ENCODE measurements around the gene SPRED2.

Gene SPRED2

GRCh38 chr2:65331336-65332025, 100.9 kb downstream of the SPRED2 start:
- no peak overlapping the region for H3K4me3 ChIP-seq (ENCODE audit: low read depth, low read length)
- POLR2A ChIA-PET, result no interaction called here

GRCh38 chr2:65329525-65329924, 102.9 kb downstream of the SPRED2 start:
- POLR2A ChIA-PET, result no interaction called here
- TF ChIP-seq CTCF (IDR thresholded peaks at IDR 0.05; ENCODE audit: insufficient read depth, low read length, missing control alignments), result no peak
- no peak overlapping the region for H3K4me3 ChIP-seq (ENCODE audit: low read depth, low read length)
- DNase-seq (ENCODE audit: low read depth, low spot score), result no peak
- CTCF ChIA-PET, result interaction anchor here (1.4 kb wide), 1 partner anchor 9 kb away, joined by 3 read pairs; no protein-coding TSS in a partner anchor

More at GRCh38 chr2:65331336-65332025, 100.9 kb downstream of the SPRED2 start:
- CTCF ChIA-PET, result interaction anchor here (1.1 to 1.3 kb wide), 2 partner anchors 8 to 11 kb away, joined by 3 to 5 read pairs; no protein-coding TSS in a partner anchor
- DNase-seq (ENCODE audit: low read depth, low spot score), result no peak
- no peak for TF ChIP-seq CTCF (IDR thresholded peaks at IDR 0.05; ENCODE audit: insufficient read depth, low read length, missing control alignments)

- POLR2A ChIA-PET, result no interaction called here
- DNase-seq (ENCODE audit: low read depth, low spot score), result no peak
- CTCF ChIA-PET, result no interaction called here
- H3K4me3 ChIP-seq (ENCODE audit: low read depth, low read length), result no peak overlapping the region
- TF ChIP-seq CTCF (IDR thresholded peaks at IDR 0.05; ENCODE audit: insufficient read depth, low read length, missing control alignments), result no peak
These were observed 106.1 kb downstream of the SPRED2 start for GRCh38 chr2:65326276-65326675.

GRCh38 chr2:65325066-65325465, 107.3 kb downstream of the SPRED2 start:
- no peak for DNase-seq (ENCODE audit: low read depth, low spot score)
- TF ChIP-seq CTCF (IDR thresholded peaks at IDR 0.05; ENCODE audit: insufficient read depth, low read length, missing control alignments), result no peak
- ChIA-PET POLR2A (no interaction called here), CTCF (no interaction called here)
- H3K4me3 ChIP-seq (ENCODE audit: low read depth, low read length), result no peak overlapping the region

- DNase-seq (ENCODE audit: low read depth, low spot score), result no peak
- H3K4me3 ChIP-seq (ENCODE audit: low read depth, low read length), result no peak overlapping the region
- no peak for TF ChIP-seq CTCF (IDR thresholded peaks at IDR 0.05; ENCODE audit: insufficient read depth, low read length, missing control alignments)
- CTCF ChIA-PET, result interaction anchor here (0.7 to 2.3 kb wide), 11 partner anchors 9 to 229 kb away, joined by 3 to 15 read pairs (median 3); no protein-coding TSS in a partner anchor
- POLR2A ChIA-PET, result interaction anchor here (1.1 to 1.7 kb wide), 3 partner anchors 20 to 112 kb away, joined by 3 to 17 read pairs (median 10); partner anchors contain the start of gene SPRED2
These were observed 111.5 kb downstream of the SPRED2 start for GRCh38 chr2:65320946-65321345.

GRCh38 chr2:65320042-65320725, 112.2 kb downstream of the SPRED2 start:
- H3K4me3 ChIP-seq (ENCODE audit: low read depth, low read length), result no peak overlapping the region
- DNase-seq (ENCODE audit: low read depth, low spot score), result peak; percentile 81
- ChIA-PET POLR2A (interaction anchor here (0.9 to 1.7 kb wide), 4 partner anchors 20 to 113 kb away, joined by 3 to 17 read pairs (median 6); partner anchors contain the start of gene SPRED2), CTCF (interaction anchor here (0.8 to 2.3 kb wide), 14 partner anchors 9 to 253 kb away, joined by 3 to 15 read pairs (median 3); no protein-coding TSS in a partner anchor)
- peak; percentile 77 for TF ChIP-seq CTCF (IDR thresholded peaks at IDR 0.05; ENCODE audit: insufficient read depth, low read length, missing control alignments)
